T1000 (cell line): Measurements from ENCODE around the gene ZNF32.
A peak's percentile ranks its signal among the peaks of the same experiment; 100 is the strongest.
"Not testable (repeated sequence)": the region's sequence is repeated elsewhere in the genome, so short reads cannot be mapped to it uniquely, and the experiment has no call there.

Experiments used
- DNase-seq: peaks from one replicate; lab custom pipeline; 2025; ENCODE audit warnings: mixed read lengths; lab: John Stamatoyannopoulos, UW

The ZNF32 gene

DNA sequence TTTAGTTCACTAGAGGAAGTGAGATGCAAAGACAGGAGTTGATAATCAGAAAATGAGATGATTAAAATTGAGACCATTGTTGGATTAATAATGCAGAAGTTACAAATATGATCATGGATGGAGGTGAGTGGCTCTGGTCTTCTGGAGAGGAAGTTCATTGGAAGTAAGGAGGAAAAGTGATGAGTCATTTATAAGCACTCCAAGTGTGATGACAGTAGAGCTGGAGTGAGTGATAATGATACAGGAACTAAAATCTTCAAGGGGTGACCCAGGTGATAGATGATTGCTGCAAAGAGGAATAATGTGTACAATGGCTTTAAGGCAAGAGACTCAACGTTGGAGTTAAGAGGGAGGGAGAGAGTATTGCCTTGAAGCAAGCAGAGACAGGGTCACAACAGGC is 20.7 kb downstream of the ZNF32 start:
- no peak for DNase-seq

DNA sequence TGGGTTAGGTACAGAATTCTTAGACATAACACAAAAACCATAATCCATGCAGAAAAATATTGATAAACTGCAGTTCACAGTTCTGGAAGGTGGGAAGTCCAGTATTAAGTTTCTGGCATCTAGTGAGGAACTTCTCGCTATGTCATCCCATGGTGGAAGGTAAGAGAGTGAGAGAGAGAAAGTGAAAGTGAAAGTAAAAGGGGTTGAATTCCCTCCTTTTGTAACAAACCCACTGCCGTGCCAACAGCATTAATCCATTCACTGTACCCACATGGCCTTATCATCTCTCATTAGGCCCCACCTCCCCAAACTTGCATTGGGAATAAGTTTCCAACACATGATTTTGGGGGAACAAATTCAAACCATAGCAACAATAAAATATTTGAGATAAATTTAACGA is 25.3 kb downstream of the ZNF32 start:
- no peak for DNase-seq

DNA sequence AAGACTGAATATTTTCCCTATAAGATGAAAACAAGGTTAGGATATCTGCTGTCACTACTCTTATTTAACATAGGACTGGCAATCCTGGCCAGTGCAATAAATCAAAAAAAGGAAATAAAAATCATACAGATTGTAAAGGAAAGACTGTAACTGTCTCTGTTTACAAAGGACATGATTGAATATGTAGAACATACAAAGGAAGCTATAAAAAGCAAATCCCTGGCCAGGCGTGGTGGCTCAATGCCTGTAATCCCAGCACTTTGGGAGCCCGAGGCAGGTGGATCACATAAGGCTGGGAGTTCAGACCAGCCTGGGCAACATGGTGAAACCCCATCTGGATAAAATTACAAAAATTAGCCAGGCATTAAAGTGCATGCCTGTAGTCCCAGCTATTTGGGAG is 26.6 kb downstream of the ZNF32 start:
- DNase-seq: no peak

DNA sequence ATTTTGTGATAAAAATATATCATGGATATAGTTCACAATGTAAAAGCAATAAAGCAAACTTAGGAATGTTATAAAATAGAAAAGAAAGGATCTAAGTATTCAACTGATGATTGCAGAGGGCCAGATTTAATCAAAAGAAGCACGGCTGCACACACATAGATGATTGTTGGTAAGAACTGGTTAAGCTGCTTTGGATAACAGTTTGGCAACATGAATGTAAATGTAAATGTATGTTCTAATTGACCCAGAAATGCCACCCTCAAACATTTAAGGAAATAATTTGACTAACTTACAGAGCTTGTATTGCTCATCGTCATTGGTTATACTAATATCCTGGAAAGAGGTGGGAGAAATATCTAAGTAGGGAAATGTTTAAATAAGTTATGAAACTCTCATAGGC is 29.3 kb downstream of the ZNF32 start:
- no peak for DNase-seq

DNA sequence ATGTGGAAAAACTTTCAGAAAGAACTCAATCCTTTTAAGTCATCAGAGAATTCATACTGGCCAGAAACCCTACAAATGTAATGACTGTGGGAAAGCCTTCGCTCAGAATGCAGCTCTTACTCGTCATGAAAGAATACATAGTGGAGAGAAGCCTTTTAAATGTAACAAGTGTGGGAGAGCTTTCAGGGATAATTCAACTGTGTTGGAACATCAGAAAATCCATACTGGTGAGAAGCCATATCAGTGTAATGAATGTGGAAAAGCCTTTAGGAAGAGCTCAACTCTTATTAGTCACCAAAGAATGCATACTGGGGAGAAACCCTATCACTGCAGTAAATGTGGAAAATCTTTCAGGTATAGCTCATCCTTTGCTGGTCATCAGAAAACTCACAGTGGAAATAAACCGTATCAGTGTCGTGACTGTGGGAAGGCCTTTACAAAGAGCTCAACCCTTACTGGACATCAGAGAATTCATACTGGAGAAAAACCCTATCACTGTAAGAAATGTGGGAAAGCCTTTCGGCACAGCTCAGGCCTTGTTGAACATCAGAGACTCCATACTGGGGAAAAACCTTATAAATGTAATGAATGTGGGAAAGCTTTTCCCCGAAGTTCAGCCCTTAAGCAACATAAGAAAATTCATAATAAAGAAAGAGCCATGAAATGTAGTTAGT is 31.8 kb downstream of the ZNF32 start:
- no peak for DNase-seq

DNA sequence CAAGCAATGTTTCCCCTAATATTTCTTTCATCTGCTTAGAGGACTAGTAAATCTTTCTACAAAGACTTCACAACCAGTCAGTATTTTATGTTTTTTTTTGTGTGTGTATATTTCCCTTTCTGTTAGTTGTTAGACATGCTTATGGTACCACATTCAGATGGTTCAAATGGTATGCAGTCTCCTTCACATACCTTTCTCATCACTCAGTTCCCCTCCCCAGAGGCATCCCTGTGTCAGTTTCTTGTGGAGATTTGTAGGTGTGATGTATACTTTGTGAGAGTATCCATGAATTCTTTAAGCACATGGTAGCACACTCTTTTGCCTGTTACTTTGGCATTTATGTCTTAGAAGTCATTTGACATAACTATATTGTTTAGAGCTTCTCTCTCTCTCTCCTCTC is 38.0 kb downstream of the ZNF32 start:
- DNase-seq: no peak

DNA sequence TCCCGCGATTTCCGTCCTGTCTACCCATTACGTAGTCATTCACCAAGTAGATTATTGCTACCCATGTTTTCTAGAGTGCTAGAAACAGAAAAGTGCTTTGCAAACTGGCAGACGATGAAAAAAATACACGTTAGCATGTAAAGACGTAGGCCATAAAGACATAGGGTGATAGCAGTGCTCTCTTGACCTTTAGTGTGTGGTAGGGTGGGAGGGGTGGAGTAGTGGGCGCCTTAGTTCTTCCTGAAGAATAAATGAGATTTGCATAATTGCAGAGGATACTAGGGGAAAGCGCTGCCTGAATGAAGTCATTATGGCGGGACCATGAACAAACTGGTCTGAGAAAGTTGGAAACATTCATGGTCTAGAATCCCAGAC is 41.5 kb downstream of the ZNF32 start:
- DNase-seq: no peak

DNA sequence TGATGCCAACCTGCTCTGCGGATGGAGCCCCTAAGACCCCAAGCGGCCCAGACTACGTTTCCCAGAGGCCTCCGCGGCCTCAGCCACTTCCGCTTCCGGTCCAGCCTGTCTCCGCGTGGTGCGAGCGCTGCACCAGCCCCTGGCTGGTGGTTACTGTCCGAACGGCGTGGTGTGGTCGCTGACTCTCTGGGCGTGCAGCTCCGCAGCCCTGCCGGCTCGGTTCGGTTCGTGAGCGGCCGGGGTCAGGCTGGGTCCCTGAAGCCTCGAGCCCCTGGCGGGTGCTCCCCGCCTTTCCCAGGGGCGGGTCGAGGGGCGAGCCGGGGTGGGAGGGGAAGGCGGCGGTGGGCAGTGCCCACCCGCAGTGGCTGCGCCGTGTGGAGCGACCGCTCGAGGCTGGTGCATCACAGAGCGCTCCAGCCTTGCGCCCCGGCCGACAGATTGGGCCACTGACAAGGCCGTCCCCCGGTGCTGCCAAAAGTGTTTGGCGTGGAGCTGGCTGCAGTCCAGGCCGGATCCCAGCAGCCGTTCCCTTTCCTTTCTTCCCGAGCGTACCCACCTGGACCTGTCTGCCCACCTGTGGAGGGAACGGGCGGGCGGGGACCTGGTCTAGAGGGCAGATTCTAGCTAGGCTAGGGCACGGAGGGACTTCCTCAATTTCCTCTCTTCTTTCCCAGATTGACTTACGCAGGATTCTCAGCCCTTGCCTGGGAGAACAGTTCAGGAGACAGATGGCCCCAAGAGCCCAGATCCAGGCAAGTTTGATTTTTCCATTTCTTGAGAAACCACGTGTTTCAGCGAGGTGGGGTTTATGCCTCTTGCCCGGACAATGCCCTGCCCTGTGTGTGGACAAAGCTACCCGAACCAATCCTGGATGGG is 42.1 kb downstream of the ZNF32 start, which contains the start of gene ZNF485:
TSS of gene ZNF485 (plus strand) at position 116 of the 876 bp plus-strand sequence. CDS start at position 729, 613 bp downstream.
- DNase-seq: peak; percentile 23

DNA sequence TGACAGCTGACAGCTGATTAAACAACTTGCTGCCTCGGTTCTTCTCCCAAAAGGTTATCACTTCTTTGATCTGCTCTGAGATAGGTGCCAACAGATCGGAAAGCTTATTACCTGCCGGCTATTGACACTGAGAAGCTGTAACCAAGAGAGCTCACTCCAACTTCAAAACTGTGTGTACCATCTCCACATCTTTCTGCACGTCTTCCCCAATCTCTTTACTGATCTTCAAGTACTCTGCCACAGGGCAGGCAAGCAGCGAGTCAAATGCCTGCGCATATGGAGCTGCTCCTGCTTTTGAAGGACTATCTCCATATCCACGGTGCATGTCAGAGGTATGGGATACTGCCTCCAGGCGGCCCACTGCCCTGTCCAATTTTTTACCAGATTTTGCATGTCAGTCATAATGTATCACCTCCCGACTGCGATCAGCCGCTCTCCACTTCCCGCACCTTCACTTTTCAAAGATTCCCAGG is 42.8 kb downstream of the ZNF32 start:
- no peak for DNase-seq

DNA sequence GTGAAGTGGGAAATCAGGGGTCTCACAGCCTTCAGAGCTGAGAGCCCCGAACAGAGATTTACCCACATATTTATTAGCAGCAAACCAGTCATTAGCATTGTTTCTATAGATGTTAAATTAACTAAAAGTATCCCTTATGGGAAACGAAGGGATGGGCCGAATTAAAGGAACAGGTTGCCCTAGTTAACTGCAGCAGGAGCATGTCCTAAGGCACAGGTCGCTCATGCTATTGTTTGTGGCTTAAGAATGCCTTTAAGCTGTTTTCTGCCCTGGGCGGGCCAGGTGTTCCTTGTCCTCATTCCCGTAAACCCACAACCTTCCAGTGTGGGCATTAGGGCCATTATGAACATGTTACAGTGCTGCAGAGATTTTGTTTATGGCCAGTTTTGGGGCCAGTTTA is 47.1 kb downstream of the ZNF32 start:
- not testable (repeated sequence) for DNase-seq

DNA sequence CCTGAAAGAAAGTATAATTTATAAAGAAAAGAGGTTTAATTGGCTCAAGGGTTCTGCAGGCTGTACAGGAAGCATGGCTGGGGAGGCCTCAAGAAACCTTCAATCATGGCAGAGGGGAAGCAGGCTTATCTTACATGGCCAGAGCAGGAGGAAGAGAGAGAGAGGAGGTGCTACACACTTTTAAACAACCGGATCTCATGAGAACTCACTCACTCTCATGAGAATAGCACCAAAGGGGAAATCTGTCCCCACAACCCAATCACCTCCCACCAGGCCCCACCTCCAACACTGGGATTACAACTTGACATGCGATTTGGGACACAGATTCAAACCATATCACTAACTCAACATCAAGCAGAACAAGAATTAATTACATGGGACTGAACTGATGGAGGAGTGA is 49.3 kb downstream of the ZNF32 start:
- DNase-seq: no peak

DNA sequence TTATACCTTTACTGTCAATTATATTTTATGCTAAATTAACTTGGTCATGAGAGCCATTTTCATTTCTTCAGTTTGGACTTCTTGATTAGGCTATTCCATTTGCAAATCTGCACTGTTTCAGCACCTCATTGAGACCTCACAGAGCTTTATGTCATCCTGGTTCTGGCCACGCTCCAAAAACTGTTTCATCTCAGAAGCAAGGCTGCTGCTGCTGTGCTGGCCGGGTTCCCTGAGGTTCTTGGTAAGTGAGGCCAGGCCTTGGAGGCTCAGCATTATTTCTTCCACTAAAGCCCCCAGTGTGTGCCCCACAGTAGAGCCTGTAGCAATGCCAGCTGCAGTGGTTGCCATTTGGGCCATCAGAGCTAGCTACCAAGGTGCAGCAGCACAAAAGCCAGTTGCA is 50.2 kb downstream of the ZNF32 start:
- DNase-seq: no peak

DNA sequence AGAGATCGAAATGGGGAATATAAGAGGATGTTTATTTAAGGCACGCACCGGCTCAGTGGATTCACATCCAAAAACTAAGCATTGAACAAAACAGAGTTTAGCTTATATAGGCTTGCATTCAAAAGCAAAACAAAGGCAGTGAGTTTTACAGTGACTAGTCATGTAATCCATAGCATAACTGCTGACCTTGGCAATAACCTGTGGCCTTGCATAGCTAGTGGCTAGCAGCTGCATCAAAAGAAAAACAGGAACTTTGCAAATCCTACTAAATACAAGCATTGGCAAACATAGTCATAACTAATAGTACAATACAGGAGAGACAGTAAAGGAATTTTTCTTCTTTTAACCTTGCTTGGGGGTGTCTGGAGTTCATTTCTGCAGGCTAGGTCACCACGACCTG is 52.1 kb downstream of the ZNF32 start:
- no peak for DNase-seq

DNA sequence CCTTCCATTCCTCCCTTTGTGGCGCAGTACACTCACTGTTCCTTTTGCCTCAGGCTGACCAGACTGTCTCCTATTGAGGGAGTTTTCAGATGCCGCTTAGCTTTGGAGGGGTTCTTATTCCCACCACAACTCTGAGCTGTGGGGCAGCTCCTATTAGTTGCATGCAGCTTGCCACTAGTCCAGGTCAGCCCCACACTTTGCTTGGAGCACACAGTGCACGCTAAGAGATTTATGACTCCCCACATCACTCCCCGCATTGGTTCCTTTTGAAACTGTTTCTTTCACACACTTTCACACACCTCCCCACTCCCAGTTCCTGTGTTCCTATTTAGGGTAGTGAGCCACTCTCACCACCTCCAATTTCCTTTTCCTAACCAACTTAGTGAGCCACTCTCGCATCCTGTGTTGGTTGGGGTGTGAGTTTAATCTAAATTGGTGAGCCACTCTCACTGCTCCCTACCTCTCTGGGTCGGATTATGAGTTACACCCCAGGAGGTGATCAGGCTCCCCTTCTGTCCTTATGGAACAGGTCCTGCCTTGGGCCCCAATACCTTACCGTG is 52.9 kb downstream of the ZNF32 start:
- DNase-seq: no peak

DNA sequence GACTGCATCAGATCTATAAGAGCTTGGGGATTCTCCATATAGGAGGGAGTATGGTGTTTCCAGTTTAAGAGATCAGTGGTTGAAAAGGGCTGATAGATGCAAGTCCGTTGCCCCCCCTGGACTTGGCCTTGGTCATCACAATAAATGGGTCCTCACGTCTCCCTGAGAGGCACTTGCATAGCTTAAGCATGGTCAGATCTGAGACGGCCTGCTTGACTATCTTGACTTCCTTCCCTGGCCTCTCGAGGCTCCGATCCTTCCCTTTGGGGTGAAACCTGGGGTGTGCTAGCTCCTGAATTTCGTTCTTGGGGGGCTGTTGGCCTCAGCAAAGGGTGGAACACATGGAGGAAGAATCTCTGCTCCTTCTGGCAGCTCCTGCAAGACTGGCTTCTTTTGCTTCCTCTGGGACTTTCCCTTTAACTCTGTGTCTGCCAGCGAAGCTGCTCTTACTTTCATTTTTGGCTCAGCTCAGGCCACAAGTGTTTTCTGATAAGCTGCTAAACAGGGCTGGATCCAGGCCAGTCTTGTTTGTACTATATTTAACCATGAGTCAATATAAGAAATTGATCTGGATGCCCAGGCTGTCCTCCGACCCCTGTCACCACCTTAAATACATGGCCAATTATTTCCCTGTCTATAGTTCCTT is 53.6 kb downstream of the ZNF32 start:
- DNase-seq: no peak
